NOMO-1 treated with dmso at 0.1 percent for 144 hours (cell line): ENCODE data around the gene HS3ST5.

Source experiments
- DNase-seq: peaks from one replicate; lab custom pipeline; 2025; ENCODE audit not compliant: unreplicated experiment; lab: John Stamatoyannopoulos, UW

The HS3ST5 gene

GRCh38 chr6:114195631-114196403 is 147.0 kb downstream of the HS3ST5 start:
- no peak for DNase-seq

- DNase-seq: no peak
Measured at GRCh38 chr6:114195027-114195365, 147.8 kb downstream of the HS3ST5 start.

GRCh38 chr6:114194362-114195026 is 148.3 kb downstream of the HS3ST5 start:
- DNase-seq: no peak

- no peak for DNase-seq
Measured at GRCh38 chr6:114187563-114187962, 155.3 kb downstream of the HS3ST5 start.

- DNase-seq: no peak
Measured at GRCh38 chr6:114181664-114182063, 161.2 kb downstream of the HS3ST5 start.

GRCh38 chr6:114179411-114179810 is 163.4 kb downstream of the HS3ST5 start:
- no peak for DNase-seq

GRCh38 chr6:114176726-114177125 is 166.1 kb downstream of the HS3ST5 start:
- no peak for DNase-seq

- DNase-seq: no peak
Measured at GRCh38 chr6:114172576-114173260, 170.1 kb downstream of the HS3ST5 start.

GRCh38 chr6:114171473-114171872 is 171.3 kb downstream of the HS3ST5 start:
- DNase-seq: no peak

GRCh38 chr6:114170958-114171387 is 171.8 kb downstream of the HS3ST5 start:
- no peak for DNase-seq

- no peak for DNase-seq
Measured at GRCh38 chr6:114170372-114170771, 172.5 kb downstream of the HS3ST5 start.

- no peak for DNase-seq
Measured at GRCh38 chr6:114169763-114170162, 173.1 kb downstream of the HS3ST5 start.

GRCh38 chr6:114167583-114168576 is 174.9 kb downstream of the HS3ST5 start:
- no peak for DNase-seq

GRCh38 chr6:114164207-114164606 is 178.6 kb downstream of the HS3ST5 start:
- no peak for DNase-seq

GRCh38 chr6:114162691-114163347 is 180.0 kb downstream of the HS3ST5 start:
- DNase-seq: no peak

- no peak for DNase-seq
Measured at GRCh38 chr6:114160881-114161280, 181.9 kb downstream of the HS3ST5 start.

GRCh38 chr6:114159727-114160126 is 183.1 kb downstream of the HS3ST5 start:
- DNase-seq: no peak

GRCh38 chr6:114158838-114159694 is 183.8 kb downstream of the HS3ST5 start:
- DNase-seq: no peak

GRCh38 chr6:114158411-114158810 is 184.4 kb downstream of the HS3ST5 start:
- no peak for DNase-seq
